ENCODE data around the gene TMED7.

Gene TMED7

DNA sequence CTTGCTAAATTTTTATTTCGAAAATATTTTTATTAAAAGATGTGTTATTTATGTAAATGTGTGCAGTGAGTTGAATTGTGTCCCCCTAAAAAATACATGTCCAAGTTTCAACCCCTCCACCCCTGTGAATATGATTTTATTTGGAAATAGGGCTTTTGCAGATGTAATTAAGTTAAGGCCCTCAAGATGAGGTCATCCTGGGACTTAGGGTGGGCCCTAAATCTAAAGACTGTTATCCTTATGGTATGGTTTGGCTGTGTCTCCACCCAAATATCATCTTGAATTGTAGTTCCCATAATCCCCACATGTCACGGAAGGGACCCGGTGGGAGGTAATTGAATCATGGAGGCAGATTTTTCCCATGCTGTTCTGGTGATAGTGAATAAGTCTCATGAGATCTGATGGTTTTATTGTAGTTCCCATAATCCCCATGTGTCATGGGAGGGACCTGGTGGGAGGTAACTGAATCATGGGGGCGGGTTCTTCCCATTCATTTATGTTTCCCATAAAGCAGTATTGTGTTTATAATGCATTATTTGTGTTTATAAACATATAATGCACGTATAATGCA lies 1.5 kb upstream of the TMED7 start:
- no peak for DNase-seq (ENCODE audit: low read depth in 2 of 3, low spot score in 1 of 3)

DNA sequence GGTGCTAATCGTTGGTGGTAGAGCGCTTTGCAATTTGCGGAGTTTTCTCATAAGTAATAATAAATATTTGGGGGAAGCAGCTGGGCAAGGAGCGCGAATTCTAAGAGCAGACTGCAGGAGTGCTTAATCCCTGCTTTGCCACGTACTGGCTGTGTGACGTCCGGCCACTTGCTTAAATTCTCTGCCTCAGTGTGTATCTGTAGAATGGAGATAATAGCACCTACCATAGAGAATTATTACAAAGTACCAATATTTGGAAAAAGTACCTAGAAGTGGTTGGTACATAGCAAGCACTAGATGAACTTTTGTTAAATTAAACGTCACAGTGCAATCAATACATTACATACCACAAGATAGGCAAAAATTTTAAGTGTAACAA lies 598 bp upstream of the TMED7 start:
- DNase-seq (ENCODE audit: low read depth in 2 of 3, low spot score in 1 of 3) = no peak

DNA sequence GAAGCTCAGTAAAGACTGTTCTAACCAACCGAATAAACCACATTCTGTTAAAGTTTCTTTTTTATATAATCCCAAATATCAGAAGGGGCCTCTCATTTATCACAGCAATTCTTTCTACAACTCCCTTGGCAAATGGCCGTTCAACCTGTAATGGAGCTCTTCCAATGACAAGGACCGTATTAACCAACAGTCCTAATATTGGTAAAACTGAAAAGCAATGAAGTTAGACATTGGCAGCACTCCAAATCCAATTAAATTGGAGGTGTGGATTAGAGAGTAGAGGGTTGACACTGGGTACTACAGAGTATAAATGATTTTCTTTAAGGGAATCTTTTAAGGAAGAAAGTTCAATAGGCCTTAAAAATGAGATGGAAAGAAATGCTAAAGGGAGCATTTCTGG lies 842 bp downstream of the TMED7 start:
- DNase-seq (ENCODE audit: low read depth in 2 of 3, low spot score in 1 of 3) = no peak

DNA sequence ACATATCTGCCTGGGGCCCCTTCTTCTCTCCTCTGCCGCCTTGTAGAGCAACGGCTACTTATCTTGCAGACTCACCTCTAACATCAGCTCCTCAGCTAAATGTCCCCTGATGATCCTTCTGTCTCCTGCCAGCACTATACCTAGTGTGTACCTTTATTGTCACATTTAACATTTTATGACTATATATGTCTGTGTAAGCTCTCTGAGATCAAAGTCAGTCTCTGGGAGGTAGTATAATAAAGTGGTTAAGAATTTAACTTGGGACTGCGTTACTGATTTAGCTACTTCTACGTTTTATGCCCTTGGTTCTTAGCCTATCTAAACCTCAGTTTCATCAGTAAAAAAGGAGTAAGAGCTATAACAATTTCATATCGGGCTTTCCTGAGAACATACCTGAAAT lies 2.2 kb downstream of the TMED7 start:
- no peak for DNase-seq (ENCODE audit: low read depth in 2 of 3, low spot score in 1 of 3)

DNA sequence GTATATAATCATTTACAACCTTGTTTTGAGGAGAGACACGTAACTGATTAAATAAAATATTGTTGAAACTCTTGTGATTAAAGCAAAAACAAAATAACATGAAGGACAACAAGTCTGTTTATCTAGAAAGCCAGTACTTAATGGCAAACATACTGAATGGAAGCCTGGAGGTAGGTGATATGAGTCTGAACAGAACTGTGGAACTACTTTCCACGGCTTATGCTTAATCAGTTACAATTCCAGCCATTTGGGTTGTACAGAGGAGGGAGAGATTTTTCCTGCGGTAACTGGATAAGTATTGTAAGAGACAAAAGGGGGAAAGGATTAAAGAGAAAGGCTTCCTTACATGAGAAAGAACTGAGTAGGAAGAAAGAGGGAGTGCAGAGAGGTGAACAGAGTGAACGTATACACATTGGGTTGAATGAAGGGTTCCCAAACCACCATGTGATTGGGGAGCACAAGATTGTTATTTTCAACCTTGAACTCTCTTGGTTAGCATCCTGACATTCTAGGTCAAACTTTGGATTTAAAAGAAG lies 4.4 kb downstream of the TMED7 start:
- no peak for DNase-seq (ENCODE audit: low read depth in 2 of 3, low spot score in 1 of 3)

DNA sequence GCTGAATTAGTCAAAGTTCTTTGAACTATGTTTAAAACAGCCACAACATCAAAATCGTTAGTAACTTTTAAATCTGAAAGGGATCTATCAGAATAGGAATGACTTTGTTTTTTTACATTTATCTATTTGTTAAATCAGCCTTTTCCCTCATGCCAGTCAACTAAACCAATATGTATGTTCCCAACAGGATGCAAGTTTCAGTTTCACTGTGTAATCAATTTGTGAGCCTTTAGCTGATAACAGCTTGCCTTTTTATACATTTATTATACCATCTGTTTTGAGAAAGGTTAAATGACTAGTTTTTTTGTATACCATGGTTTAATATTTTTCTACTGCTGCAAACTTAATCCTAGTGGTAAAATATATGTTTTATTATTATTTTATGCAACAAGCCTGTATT lies 8.9 kb downstream of the TMED7 start:
- DNase-seq (ENCODE audit: low read depth in 2 of 3, low spot score in 1 of 3) = no peak

DNA sequence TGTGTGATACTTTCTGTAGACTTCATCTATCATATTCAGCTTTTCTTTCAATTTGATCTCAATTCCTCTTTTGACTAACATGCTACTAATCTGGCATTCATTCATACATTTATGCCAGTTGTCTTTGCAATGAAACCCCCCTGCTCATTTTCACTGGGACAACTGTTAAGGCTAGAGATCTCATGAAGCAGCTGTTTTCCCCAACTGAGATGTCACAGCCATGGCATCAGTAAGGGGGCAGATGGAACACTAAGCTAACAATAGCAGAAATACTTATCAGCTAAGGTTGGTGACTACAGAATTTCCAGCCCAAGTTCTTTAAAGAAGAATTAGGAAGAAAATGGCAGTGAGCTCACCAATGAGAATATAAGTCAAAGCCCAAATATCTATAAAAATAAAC lies 9.4 kb downstream of the TMED7 start:
- DNase-seq (ENCODE audit: low read depth in 2 of 3, low spot score in 1 of 3) = no peak

DNA sequence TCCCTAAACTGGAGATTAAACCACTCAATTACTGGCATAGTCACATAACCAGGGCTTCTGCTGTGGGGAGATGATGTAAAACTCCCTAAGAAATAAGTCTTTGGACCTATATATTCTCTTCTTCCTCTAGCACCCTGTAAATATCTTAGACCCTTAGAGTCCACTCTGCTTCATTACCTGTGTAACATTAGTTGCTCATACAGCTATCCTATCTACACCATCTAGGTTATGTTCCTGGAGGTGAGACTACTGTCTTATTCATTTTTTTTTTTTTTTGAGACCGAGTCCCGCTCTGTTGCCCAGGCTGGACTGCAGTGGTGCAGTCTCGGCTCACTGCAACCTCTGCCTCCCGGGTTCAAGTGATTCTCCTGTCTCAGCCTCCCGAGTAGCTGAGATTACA lies 14.0 kb downstream of the TMED7 start:
- DNase-seq (ENCODE audit: low read depth in 2 of 3, low spot score in 1 of 3) = no peak

DNA sequence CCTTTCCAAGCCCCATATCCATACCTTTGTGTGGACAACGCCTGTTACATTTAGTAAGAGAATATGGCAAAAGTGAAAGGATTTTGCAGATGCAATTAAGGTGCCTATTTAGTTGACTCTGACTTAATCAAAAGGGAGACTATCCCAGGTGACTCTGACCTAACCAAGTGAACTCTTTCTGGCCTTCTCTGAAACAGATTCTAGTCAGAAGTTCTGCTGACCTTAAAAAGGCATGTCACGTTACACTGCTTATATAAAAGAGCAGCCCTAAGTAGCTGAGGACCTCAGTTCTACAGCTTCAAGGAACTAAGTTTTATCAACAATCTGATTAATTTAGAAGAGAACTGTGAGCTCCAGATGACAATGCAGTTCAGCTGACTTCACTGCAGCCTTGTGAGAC lies 17.9 kb downstream of the TMED7 start:
- no peak for DNase-seq (ENCODE audit: low read depth in 2 of 3, low spot score in 1 of 3)

DNA sequence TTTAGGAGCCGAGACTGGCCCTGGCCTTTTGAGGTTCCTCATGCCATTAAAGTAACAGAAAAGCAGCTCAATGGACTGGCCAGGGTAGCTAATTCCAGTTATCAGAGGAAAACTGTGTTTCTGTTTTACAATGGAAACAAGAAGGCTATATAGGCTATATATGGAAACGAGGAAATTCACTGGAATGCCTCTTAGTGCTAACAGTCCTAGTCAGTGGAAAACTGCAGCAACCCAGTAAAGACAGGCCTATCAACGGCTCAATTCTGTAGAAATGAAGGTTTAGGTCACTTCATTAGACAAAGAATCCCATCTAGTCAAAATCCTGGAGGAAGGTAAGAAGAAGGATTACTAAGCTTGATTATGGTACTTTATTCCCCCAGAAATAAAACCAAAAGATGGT lies 20.4 kb downstream of the TMED7 start:
- no peak for DNase-seq (ENCODE audit: low read depth in 2 of 3, low spot score in 1 of 3)

DNA sequence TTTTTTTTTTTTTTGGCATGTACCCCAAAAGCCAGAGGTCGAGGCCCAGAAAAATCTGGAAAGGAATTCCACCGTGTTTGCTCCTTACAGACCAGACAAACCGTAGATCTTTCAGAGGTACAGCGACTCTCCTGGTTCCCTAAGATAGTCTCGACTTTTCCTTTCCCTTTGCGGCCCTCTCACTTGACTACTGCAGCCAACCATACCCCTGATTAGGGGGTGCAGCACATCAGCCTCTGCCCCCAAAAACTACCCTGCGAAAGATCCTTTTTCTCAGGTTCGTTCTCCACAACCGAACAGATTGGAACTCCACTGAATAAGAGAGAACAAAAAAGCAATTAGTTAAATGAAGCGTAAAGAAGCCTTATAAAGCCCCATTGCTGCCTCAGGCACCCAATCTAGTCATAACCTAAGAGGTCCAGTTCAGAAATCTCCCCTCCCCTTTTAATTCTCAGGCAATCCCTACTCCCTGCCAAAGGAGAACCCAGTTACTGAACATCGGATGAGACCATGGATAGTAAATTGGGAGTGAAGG lies 23.2 kb downstream of the TMED7 start:
- no peak for DNase-seq (ENCODE audit: low read depth in 2 of 3, low spot score in 1 of 3)

DNA sequence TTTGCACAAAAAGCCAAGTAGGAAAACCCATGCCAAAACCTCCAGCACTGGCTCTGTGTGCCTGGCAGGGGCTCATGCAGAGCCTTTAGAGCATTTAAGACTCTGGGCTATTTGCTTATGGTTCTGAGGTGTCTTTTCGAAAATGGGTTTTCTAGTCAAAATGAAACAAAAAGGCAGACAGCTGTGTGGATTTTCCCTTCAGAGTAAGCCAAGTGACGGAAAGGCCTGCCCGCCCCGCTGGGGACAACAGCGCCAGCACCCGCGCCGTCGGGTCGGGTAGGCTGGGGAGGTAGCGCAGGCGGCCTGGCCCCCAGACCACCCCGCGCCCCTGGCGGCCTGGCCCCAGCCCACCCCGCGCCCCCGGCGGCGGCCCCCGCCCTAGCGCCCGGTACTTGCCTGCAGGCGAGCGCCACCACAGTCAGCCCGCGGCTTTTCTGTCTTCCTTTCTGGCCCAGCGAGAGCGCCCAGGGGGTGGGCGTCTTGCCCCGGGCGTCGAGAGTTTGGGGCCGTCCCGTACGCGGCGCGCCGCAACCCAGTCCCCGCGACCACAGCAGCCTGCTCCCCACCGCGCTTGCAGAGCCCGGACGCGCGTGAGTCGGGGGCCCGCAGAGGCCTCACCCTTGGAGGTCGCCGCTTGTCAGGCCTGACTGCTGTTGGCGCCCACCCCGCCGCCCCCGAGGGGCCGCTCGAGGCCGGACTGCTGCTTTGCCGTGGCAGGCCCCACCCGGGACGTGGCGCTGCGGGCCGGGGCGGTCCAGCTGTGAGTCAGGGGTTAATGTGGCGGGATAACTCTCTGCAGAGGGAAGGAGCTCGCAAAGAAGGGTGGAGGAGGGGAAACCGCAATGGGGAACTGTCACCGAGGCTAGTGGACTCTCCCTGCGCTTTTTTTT lies 23.9 kb downstream of the TMED7 start, which contains the start of gene TICAM2:
Gene TICAM2 (minus strand): TSS at position 779 of the 890 bp plus-strand sequence. CDS start 21,223 bp downstream, outside the sequence.
- DNase-seq (ENCODE audit: low read depth in 2 of 3, low spot score in 1 of 3) = peak; percentile 32 to 56 (median 36)

DNA sequence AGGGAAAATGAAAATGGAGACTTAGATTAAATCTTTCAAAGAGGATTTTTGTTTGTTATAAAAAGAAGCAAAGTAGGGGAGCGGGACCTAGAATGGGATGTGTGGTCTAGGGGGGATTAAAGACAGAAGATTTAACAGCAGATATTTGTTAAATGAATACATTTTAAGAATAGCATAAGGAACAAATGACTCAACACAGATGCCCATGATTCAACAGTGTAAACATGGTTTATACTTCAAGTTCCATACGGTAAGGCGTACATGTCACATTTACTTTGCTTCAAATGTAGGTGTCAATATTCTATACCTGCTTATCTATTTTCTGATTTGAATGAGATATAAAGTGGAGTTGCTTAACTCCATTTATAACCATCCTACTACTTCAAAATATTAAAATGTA lies 25.1 kb downstream of the TMED7 start:
- DNase-seq (ENCODE audit: low read depth in 2 of 3, low spot score in 1 of 3) = no peak

DNA sequence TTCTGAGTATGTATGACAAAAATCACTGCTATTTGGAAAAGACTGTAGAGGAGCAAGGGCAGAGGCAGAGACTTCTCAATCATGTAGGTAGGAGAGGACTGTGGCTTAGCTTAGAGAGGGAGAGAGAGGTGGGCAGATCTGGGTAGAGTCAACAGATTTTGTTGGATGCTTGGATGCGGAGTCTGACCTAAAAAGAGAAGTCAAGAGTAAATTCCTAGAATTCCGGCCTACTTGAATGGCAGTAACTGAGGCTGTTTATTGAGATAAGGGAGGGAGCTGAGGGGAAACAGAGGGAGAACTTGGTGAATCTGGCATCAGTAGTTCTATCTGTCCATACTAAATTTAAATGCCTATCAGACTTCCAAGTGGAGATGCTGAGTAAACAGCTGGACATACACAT lies 25.9 kb downstream of the TMED7 start:
- DNase-seq (ENCODE audit: low read depth in 2 of 3, low spot score in 1 of 3) = no peak

DNA sequence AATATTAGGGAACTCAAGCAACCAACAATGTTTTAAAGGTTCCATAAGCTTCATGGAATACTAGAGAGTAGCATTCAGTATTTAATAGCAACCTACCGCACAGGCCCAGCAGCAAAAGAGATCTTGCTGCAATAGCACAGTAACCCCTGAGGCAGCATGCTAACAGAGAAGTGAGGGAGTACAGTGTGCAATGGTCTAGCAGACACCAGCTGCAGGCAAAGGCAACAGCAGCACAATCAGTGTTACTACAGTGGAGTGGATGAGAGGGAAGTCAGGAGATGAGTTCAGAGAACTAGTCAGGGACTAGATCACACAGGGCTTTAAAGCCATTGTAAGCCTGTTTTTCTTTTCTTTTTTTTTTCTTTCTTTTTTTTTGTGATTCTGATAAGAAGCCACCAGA lies 26.3 kb downstream of the TMED7 start:
- no peak for DNase-seq (ENCODE audit: low read depth in 2 of 3, low spot score in 1 of 3)

DNA sequence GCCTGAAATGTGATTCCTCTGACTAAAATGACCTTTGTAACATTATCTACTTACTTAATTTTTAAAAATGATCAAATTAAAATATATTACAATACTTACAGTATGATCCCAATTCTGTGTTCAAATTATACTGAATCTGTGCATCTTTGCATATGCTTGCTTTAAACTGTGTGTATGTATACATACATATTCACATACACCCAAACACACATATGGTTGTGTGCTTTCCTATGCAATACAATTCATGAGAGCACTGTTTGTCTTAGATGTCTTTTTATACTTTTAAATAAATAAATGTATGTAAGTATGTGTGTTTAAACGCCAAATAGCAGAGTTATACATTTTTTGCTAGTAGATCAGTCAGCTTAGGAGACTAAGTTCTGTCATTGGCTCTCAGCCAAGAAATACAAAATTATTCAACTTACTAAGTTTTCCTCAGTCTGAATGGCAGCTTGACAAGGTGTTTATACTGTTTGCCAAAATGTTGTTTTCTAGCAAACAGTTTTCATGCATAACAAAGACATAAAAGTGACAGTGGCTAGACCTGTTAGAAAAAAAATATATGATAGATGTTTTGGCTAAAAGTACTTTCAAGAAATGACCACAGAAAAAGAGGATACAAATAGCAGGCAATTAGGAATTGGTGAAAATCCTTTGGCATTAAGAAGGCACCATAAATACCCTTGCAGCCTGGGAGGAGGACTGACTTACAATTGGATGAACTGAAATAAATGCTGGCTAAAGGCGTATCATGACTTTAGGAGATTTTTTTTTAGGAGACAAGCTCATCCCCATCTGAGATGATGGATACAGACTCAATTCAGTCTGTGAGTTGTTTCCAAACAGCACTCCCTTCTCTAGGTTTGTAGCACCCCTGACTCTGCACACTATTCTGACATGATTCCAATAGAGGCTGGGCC lies 31.4 kb downstream of the TMED7 start:
- no peak for DNase-seq (ENCODE audit: low read depth in 2 of 3, low spot score in 1 of 3)

DNA sequence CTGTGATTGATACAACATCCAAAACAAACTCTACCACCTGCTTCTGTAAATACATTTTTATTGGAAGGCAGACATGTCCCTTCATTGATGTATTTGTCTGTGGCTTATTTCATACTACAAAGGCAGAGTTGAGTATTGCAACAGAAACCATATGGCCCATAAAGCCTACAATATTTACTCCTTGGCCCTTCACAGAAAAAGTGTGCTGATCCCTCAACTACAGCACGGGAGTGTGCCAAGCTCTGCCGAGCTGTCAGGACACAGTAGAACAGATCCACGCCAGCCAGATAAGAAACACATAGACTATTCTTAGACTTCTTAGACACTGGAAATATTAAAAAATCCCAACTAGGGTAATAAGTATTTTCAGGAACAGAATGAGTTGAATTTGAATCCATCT lies 36.8 kb downstream of the TMED7 start:
- no peak for DNase-seq (ENCODE audit: low read depth in 2 of 3, low spot score in 1 of 3)

DNA sequence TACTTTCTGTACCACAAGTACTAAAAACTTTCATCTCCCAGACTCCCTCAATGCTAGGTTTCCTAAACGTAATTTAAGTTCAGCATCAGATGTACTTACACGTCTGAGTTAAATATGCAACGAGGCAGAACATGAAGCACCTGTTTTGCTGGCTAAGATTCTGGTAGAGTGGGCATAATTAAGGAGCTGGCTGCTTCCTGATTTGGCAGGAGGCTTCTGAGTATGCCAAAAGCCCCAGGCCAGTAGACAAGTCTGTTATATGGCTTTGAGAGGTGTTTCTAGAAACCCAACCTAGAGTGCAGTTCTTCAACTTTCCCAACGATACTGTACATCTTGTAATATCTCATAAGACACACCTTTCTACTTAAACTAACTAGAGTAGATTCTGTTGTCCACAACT lies 37.2 kb downstream of the TMED7 start:
- no peak for DNase-seq (ENCODE audit: low read depth in 2 of 3, low spot score in 1 of 3)

DNA sequence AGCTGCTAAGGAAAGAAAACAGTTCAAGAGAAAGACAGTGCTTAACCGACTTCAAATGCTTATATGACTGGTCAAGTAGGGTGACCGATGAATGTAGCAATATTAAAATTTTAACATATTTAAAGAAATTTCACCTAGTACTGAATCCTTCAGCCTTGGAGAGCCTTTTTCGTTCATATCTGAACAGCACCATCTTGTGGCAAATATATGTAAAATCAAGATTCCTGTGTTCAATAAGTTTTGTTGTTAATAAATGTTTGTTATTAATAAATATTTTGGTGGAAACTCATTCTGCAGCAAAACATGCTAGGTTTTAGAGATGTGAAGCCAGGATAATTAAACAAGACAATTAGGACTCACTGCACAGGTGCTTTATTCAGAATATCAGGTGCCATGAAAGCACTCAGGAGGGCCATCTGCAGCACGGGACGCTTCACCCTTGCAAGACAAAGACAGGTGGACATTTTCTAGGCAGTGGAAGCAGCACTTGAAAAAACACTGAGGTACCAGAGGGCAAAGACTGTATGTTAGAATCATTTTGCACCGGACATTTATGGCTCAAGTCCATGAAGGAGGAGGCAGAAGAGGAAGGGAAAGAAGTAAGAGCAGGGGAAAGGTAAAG lies 39.2 kb downstream of the TMED7 start:
- no peak for DNase-seq (ENCODE audit: low read depth in 2 of 3, low spot score in 1 of 3)

DNA sequence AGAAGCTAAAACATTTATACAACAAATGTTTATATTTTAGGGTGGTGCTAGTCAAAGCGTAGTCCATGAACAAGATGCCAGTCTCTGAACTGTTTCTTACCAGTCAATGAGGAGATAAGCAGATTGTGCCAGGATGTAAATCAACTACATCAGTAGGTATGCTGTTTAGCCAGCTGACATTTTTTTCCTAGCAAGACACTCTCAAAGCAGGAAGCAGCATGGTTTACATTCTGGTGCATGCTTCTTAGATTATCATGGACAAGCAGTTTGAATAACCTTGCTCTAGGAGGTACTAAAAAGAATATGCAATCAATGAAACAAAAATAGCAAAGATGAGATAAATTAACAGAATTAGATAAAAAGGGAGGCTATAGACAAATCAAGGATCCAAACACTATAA lies 40.6 kb downstream of the TMED7 start:
- no peak for DNase-seq (ENCODE audit: low read depth in 2 of 3, low spot score in 1 of 3)

DNA sequence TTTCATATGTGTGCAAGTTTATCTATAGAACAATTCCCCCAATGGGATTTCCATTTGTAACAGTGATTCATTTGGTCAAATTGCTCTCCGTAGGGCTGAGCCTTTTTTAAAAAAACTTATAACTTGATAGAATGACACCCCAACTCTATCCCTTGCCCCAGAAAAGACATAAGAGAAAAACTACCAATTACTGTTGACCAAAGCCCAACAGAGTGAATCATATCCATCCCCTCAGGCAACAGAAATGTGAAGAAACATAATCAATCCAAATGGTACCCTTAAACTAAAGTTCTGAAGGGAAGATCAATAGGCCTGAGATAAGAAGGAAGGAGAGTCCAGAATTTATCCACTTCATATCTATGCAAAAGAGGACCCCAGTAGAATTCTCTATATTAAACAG lies 41.3 kb downstream of the TMED7 start:
- DNase-seq (ENCODE audit: low read depth in 2 of 3, low spot score in 1 of 3) = no peak
